Epidermal melanocyte (primary cell): ENCODE measurements around the gene PTTG2.

Experiments used
- DNase-seq: peaks from one replicate; pipeline ENCODE4 v3.0.0; 2011; ENCODE audit warnings: low spot score; ENCODE audit not compliant: insufficient read length

Gene PTTG2

GRCh38 chr4:38008571-38009021 is 48.4 kb downstream of the PTTG2 start:
- DNase-seq = no peak

DNA sequence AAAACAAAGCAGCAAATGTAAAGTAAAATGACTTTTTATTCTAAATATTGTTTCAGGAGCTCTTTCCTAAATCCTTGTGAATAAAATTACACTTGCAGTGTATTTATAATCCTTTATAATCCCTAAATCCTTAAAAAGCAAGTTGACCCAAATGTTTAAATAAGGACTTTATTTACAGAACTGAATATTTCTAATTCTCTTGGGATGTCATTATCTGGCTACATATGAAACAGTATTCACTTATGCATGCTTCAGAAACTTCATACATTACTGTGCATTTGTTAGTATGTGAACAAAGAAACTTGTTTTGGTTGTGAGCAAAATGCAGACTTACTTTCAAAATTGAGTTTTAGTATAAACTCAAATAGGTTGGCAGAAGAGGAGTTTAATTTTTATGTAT is 49.2 kb downstream of the PTTG2 start:
- DNase-seq = no peak

GRCh38 chr4:38009949-38010348 is 49.8 kb downstream of the PTTG2 start:
- no peak for DNase-seq
